ENCODE measurements around the gene PDZD2.
"Not testable (repeated sequence)": the region's sequence is repeated elsewhere in the genome, so short reads cannot be mapped to it uniquely, and the experiment has no call there.

The PDZD2 gene

GRCh38 chr5:32118922-32119321, 480.0 kb downstream of the PDZD2 start:
- DNase-seq: not testable (repeated sequence)

GRCh38 chr5:32123058-32123805, 484.3 kb downstream of the PDZD2 start:
- DNase-seq: no peak

- no peak for DNase-seq
Observed at GRCh38 chr5:32123889-32124676, 485.2 kb downstream of the PDZD2 start.

- DNase-seq: no peak
Observed at GRCh38 chr5:32126691-32127090, 487.8 kb downstream of the PDZD2 start.

GRCh38 chr5:32127711-32128110, 488.8 kb downstream of the PDZD2 start:
- no peak for DNase-seq

- peak; percentile 19 for DNase-seq
Observed at GRCh38 chr5:32129074-32129598, 490.2 kb downstream of the PDZD2 start.

- DNase-seq: no peak
Observed at GRCh38 chr5:32130865-32131264, 491.9 kb downstream of the PDZD2 start.

GRCh38 chr5:32131604-32132003, 492.7 kb downstream of the PDZD2 start:
- DNase-seq: no peak

- no peak for DNase-seq
Observed at GRCh38 chr5:32132757-32133156, 493.8 kb downstream of the PDZD2 start.

GRCh38 chr5:32135086-32135485, 496.2 kb downstream of the PDZD2 start:
- no peak for DNase-seq

GRCh38 chr5:32136342-32136741, 497.4 kb downstream of the PDZD2 start:
- no peak for DNase-seq

GRCh38 chr5:32138839-32139493, 500.0 kb downstream of the PDZD2 start:
- DNase-seq: peak; percentile 62

- no peak for DNase-seq
Observed at GRCh38 chr5:32143617-32144377, 504.9 kb downstream of the PDZD2 start.

GRCh38 chr5:32144378-32145207, 505.7 kb downstream of the PDZD2 start:
- no peak for DNase-seq

GRCh38 chr5:32145378-32145777, 506.4 kb downstream of the PDZD2 start:
- DNase-seq: no peak

GRCh38 chr5:32147236-32147635, 508.3 kb downstream of the PDZD2 start:
- DNase-seq: no peak

- no peak for DNase-seq
Observed at GRCh38 chr5:32147959-32148358, 509.0 kb downstream of the PDZD2 start.

- DNase-seq: no peak
Observed at GRCh38 chr5:32150366-32150765, 511.4 kb downstream of the PDZD2 start.

GRCh38 chr5:32151198-32151597, 512.3 kb downstream of the PDZD2 start:
- no peak for DNase-seq

- DNase-seq: no peak
Observed at GRCh38 chr5:32153723-32154122, 514.8 kb downstream of the PDZD2 start.

GRCh38 chr5:32155211-32155610, 516.3 kb downstream of the PDZD2 start:
- DNase-seq: no peak

GRCh38 chr5:32156635-32157034, 517.7 kb downstream of the PDZD2 start:
- DNase-seq: no peak

Measured in activated CD4-positive, alpha-beta T cell treated with anti-CD3 and anti-CD28 coated beads, Interleukin-2, amount 50 U/mL, for 16 hours (primary cell).